ENCODE data around the gene PJA2. TPM values are rescaled to one million over a fixed set of nuclear protein-coding genes. Genes with fewer than 3 reads are reported as not detected.
A peak's percentile ranks its signal among the peaks of the same experiment; 100 is the strongest.

PJA2 gene
- total RNA-seq, 1 experiment from 2014 or later = 14.3 TPM

GRCh38 chr5:109413458-109413857, 3.7 kb upstream of the PJA2 start:
- ATAC-seq (no peak), DNase-seq (no peak)
- Histone ChIP-seq H3K9me2 (replicated peaks; ENCODE audit: low read length) (no peaks in the 10 kb centered on the region), H3K27me3 (ENCODE audit: low read length) (no peaks in the 10 kb centered on the region), H3K79me2 (ENCODE audit: low read length) (peaks cover 8% of the 10 kb centered on the region), H2AFZ (ENCODE audit: low read length) (no peak overlapping the region), H3K4me3 (ENCODE audit: low read length) (no peak overlapping the region), H3K4me1 (ENCODE audit: insufficient read depth, low read length) (peaks cover 11% of the 10 kb centered on the region), H3K9me3 (ENCODE audit: low read length) (no peaks in the 10 kb centered on the region), H3F3A (ENCODE audit: low read length, unreplicated experiment) (no peaks in the 10 kb centered on the region), H3K4me2 (ENCODE audit: low read length) (no peak overlapping the region), H4K20me1 (ENCODE audit: low read length) (no peaks in the 10 kb centered on the region), H3K27ac (ENCODE audit: low read length) (no peak overlapping the region), H3K36me3 (ENCODE audit: low read depth, low read length) (no peaks in the 10 kb centered on the region), H3K9ac (ENCODE audit: low read length) (no peak overlapping the region)
- no peak for TF ChIP-seq EZH2 (IDR thresholded peaks at IDR 0.05; ENCODE audit: low read length, unreplicated experiment)
- no peak for TF ChIP-seq CTCF (conservative IDR thresholded peaks at IDR 0.05; ENCODE audit: low read depth, low read length)
- no peak for TF ChIP-seq EZH2phosphoT487 (IDR thresholded peaks at IDR 0.05; ENCODE audit: borderline replicate concordance, low read length)
- intact Hi-C loops (cut with micrococcal nuclease) = loop anchor here (10.0 kb wide), 1 partner anchor 1029 kb away; the partner anchor contains the start of gene FBXL17
- CTCF ChIA-PET = no interaction called here
- BruUV-seq (replicated peaks) = no TSS peak
- POLR2A ChIA-PET (ENCODE audit: unreplicated experiment) = interaction anchor here (0.5 kb wide), 1 partner anchor 1737 kb away, joined by 6 read pairs; no protein-coding TSS in a partner anchor

GRCh38 chr5:109412981-109413402, 3.2 kb upstream of the PJA2 start:
- Histone ChIP-seq H3K9ac (ENCODE audit: low read length) (no peak overlapping the region), H3K9me3 (ENCODE audit: low read length) (no peaks in the 10 kb centered on the region), H4K20me1 (ENCODE audit: low read length) (no peaks in the 10 kb centered on the region), H3K4me2 (ENCODE audit: low read length) (no peak overlapping the region), H3K4me3 (ENCODE audit: low read length) (no peak overlapping the region), H3K4me1 (ENCODE audit: insufficient read depth, low read length) (peaks cover 11% of the 10 kb centered on the region), H2AFZ (ENCODE audit: low read length) (no peak overlapping the region), H3K79me2 (ENCODE audit: low read length) (peaks cover 13% of the 10 kb centered on the region), H3F3A (ENCODE audit: low read length, unreplicated experiment) (no peaks in the 10 kb centered on the region), H3K27me3 (ENCODE audit: low read length) (no peaks in the 10 kb centered on the region), H3K36me3 (ENCODE audit: low read depth, low read length) (no peaks in the 10 kb centered on the region), H3K9me2 (replicated peaks; ENCODE audit: low read length) (no peaks in the 10 kb centered on the region), H3K27ac (ENCODE audit: low read length) (no peak overlapping the region)
- no peak for TF ChIP-seq EZH2 (IDR thresholded peaks at IDR 0.05; ENCODE audit: low read length, unreplicated experiment)
- TF ChIP-seq EZH2phosphoT487 (IDR thresholded peaks at IDR 0.05; ENCODE audit: borderline replicate concordance, low read length) = no peak
- no peak for TF ChIP-seq CTCF (conservative IDR thresholded peaks at IDR 0.05; ENCODE audit: low read depth, low read length)
- DNase-seq = no peak
- ChIA-PET POLR2A (ENCODE audit: unreplicated experiment) (no interaction called here), CTCF (no interaction called here)
- intact Hi-C loops (cut with micrococcal nuclease) = loop anchor here (10.0 kb wide), 1 partner anchor 1028 kb away; the partner anchor contains the start of gene FBXL17
- no TSS peak for BruUV-seq (replicated peaks)
- no peak for ATAC-seq

DNA sequence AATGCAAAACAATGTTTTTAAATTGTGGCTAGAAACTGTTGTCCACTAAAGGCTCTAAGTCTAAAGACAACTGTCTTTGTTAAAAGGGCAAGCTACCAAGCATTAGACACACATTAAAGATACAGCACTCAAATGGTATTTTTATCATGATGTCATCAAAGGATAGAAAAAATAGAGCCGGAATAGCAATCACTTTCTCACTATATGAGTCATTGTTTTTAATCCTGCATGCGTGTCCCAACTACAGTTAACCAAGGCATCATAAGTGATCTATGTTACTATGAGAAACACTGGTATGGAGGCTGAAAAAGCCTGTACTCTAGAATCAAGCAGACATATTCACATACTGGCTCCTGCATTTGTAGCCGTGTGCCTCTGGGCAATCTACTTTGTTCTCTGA, 1.9 kb upstream of the PJA2 start:
- intact Hi-C loops (cut with micrococcal nuclease) = loop anchor here (2.0 to 10.0 kb wide), 2 partner anchors 57 to 1027 kb away; partner anchors contain the start of gene FBXL17
- H3K9me2 ChIP-seq (replicated peaks; ENCODE audit: low read length) = no peaks in the 10 kb centered on the region
- no peaks in the 10 kb centered on the region for H3K36me3 ChIP-seq (ENCODE audit: low read depth, low read length)
- H4K20me1 ChIP-seq (ENCODE audit: low read length) = peaks cover 7% of the 10 kb centered on the region; the same call in 1 of the 2 replicates
- no peak overlapping the region for H2AFZ ChIP-seq (ENCODE audit: low read length)
- CTCF ChIA-PET = no interaction called here
- no peak overlapping the region; the same call in 1 of the 2 replicates for H3K27ac ChIP-seq (ENCODE audit: low read length)
- BruUV-seq (replicated peaks) = no TSS peak
- ATAC-seq (no peak), DNase-seq (peak; percentile 73)
- TF ChIP-seq CTCF (conservative IDR thresholded peaks at IDR 0.05; ENCODE audit: low read depth, low read length) (no peak), EZH2phosphoT487 (IDR thresholded peaks at IDR 0.05; ENCODE audit: borderline replicate concordance, low read length) (no peak), EZH2 (IDR thresholded peaks at IDR 0.05; ENCODE audit: low read length, unreplicated experiment) (no peak)
- H3K9me3 ChIP-seq (ENCODE audit: low read length) = no peaks in the 10 kb centered on the region
- H3K4me1 ChIP-seq (ENCODE audit: insufficient read depth, low read length) = peaks cover 22% of the 10 kb centered on the region
- H3K4me3 ChIP-seq (ENCODE audit: low read length) = peak overlapping the region; percentile 88
- H3K79me2 ChIP-seq (ENCODE audit: low read length) = peaks cover 27% of the 10 kb centered on the region
- H3K9ac ChIP-seq (ENCODE audit: low read length) = no peak overlapping the region
- peak overlapping the region; percentile 85 for H3K4me2 ChIP-seq (ENCODE audit: low read length)
- no peaks in the 10 kb centered on the region for H3F3A ChIP-seq (ENCODE audit: low read length, unreplicated experiment)
- no peaks in the 10 kb centered on the region for H3K27me3 ChIP-seq (ENCODE audit: low read length)
- POLR2A ChIA-PET (ENCODE audit: unreplicated experiment) = no interaction called here

Data from PC-3 (cell line).